Hepatic stellate cell (primary cell): ENCODE measurements around the gene SEPTIN8.

Experiments
- DNase-seq: peaks from one replicate; pipeline ENCODE4 v3.0.0; 2011; ENCODE audit warnings: low spot score

SEPTIN8 gene

GRCh38 chr5:132782101-132782500, 5.1 kb upstream of the SEPTIN8 start:
- peak; percentile 58 for DNase-seq

GRCh38 chr5:132781029-132781428, 4.0 kb upstream of the SEPTIN8 start:
- DNase-seq: no peak

- DNase-seq: no peak
Observed at GRCh38 chr5:132780577-132780976, 3.5 kb upstream of the SEPTIN8 start.

DNA sequence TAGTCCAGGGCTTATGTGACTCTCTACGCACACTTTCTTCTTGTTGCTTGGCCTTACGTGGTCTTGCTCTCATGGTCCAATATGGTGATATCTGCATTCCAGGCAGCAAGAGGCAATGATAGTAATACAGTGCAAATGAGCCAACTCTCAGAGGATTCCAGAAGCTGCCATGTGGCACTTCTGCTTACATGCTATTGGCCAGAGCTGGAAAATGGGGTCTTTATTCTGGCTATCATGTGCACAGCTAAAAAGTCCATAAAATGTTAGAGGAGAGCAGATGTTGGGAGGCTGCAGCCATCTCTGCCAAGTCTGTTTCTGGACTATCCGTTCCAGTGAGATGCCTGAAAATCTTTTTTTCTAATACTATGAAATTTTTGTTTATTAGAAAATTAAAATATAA, 2.9 kb upstream of the SEPTIN8 start:
- no peak for DNase-seq

DNA sequence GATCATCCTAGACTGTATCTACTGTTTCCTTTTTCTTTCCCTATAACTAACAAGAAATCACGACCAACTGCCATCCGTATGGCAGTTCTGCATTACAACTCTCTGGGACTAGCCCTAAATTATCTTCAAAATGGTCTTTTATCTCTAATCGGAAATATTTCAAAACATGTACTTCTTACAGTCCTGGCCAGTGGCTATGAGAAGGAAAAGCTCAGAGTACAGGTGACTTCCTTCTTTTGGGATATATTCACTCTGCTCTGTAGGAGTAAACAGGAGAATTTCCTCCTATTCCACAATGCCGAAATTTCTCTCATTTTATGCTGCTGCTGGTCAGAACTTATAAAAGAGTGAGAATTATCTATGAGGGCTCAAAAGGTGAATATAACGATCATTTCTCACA, 1.8 kb upstream of the SEPTIN8 start:
- no peak for DNase-seq

DNA sequence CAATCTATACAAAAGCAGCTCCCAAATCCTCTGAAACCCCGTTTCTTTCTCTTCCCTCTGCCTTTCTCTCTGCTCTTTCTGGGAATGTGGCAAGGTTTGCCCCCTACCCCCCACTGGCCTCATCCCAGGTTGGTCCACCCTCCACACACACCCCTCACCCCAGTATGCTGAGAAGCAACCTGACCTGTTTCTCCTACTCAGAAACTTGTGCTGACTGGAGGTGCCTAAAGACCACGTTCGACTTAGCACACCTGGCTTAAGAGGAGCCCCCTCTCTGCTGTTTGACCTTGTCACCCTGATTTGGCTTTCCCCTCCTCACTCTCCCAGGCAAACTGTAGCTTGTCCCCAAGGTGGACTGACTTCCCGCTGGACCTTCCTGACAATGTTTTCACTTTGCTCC, 1.1 kb upstream of the SEPTIN8 start:
- no peak for DNase-seq

GRCh38 chr5:132776938-132777208, 166 bp downstream of the SEPTIN8 start:
- DNase-seq: no peak

DNA sequence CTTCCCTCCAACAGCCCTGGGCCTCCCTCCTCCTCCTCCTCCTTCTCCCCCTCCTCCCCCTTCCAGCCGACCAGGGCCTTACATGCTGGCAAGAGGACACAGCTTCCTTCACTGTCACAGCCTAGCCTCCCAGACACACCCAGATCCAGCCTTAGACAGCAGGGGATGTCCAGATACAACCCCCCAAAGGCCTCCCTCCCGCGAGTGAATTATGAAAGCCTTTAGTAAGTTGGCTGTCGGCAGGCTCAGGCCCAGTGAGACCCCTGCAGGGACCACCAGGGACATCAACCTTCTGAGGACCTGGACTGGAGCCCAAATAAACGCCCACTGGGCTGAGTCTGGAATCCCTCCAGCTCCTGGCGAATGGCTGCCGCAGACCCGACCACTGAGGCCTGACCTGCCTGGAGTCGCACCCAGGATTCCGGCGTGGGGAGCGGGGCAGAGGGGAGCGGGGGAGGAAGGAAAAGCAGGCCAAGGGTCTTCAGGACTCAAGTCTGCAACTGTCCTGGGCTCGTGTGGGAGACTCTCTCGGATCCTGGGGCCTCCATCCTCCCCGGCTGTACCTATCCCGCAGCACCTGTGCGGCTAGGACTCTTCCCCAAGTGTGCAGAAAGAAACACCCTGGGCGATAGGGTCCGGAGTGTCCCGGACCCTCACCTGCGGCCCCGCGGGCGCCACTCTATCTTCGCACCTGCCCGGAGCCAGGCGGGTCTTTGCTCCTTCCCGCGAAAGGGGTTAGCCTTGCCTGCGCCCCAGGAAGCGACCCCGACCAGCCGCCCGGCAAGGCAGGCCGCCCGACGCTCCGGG, 705 bp downstream of the SEPTIN8 start:
- peak; percentile 66 for DNase-seq

GRCh38 chr5:132775476-132775961, 1.5 kb downstream of the SEPTIN8 start:
- DNase-seq: no peak

- DNase-seq: no peak
Observed at GRCh38 chr5:132774896-132775295, 2.1 kb downstream of the SEPTIN8 start.

DNA sequence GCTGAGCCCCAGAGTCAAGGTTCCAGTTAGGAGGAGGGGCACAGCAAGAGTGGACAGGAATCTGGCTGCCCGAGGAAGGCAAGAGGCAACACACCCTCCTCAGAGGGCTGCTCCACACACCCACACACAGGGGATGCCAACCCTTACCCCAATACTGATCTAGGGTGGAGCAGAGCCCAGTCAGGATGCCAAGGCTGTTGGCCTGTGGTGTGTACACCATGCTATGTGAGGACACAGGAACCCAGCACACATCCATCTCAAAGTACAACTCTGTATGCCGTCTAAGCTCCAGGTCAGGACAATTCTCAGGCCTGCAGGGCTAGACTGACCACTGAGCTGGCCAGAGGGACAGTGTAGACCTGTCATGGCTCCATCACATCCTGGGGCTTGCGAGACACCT, 2.6 kb downstream of the SEPTIN8 start:
- no peak for DNase-seq

- no peak for DNase-seq
Observed at GRCh38 chr5:132773601-132774355, 3.3 kb downstream of the SEPTIN8 start.

DNA sequence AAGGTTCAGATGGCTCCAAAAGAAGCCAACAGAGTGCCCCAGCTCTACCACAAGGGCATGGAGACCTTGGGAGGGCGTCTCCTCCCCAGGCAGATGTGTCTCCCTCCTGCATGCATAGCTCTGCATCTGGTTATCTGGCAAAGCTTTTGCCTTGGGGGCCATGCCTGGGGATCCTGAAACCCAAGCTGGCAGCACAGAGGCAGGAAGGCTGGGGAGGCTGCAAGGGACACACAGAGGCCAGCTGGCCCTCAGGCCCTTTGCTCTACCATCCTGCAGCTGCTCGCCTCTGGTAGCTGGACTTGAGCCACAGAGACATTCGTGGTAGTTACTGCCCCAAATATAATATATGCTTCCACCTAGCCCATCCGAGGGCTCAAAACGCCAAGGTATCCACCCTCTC, 3.9 kb downstream of the SEPTIN8 start:
- DNase-seq: no peak

DNA sequence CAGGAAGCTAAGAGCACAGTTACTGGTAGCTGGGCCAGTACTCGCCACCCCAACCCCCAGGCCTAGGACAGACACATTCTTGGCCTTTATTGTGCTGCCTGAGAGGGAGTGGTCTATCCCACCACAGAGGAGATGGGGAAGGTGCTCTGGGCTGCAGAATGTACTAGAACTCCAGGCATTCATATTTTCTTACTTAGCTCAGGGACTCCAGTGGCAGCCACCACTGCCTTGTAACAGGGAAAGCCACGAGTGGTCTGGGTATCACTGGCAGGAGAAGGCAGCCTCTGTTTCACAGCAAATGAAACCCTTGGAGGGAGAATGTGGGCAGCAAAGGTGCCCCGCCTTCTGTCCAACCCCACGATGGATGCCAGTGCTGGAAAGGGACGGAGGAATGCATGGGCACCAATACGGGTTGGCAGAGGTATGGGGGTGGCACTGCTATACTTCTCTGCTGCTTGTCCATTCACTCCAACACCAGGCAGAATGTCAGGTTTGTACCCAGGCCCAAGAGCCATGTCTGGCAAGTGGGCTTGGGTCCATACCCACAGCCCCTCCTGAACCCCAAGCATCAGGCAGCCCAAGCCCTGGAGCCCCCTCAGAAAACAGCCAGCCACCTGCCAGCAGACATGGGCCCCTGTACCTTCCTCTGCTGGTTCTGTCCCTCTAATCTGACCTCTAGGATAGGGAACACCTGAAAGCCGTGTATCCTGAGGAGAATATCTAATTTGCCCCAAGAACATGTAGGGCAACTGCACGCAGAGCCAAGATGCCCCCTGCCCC, 4.6 kb downstream of the SEPTIN8 start:
- no peak for DNase-seq

- DNase-seq: peak; percentile 93
Observed at GRCh38 chr5:132771503-132771998, 5.5 kb downstream of the SEPTIN8 start.

GRCh38 chr5:132770476-132771159, 6.4 kb downstream of the SEPTIN8 start:
- no peak for DNase-seq

GRCh38 chr5:132768485-132768868, 8.6 kb downstream of the SEPTIN8 start:
- DNase-seq: no peak

GRCh38 chr5:132767150-132767549, 9.9 kb downstream of the SEPTIN8 start:
- DNase-seq: no peak

- no peak for DNase-seq
Observed at GRCh38 chr5:132766806-132767055, 10.3 kb downstream of the SEPTIN8 start.

GRCh38 chr5:132766020-132766805, 10.8 kb downstream of the SEPTIN8 start:
- DNase-seq: no peak

DNA sequence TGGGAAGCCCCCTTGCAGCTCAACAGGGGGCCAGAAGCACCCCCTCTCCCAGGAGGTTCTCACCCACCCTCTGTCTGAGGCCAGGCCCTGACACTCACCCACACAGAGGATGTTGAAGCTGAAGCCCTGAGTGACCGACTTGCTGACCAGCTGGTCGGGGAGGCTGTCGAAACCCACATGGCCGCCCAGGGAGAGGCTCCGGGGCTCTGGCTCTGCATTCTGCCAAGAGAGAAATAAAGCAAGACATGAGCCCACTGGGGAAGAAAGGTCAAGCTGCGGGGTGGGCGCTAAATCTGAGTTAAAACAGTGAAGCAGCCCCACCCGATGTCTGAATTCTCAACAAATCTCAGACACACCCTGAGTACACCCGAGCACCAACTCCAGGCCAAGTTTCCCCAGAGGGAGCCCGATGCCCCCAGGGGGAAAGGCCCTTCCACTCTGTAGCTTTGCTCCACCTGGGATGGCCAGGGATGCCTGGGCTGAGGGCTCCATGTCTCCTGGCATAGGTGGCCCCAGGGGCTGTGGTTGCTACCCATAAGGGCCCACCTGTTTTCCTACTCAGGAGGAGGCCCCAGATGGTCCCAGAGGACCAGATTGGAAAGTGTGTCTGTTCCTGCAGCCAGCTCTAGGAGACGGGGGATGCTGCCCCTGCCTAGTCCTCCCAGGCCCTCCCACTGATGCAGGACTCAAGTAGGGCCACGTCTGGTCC, 11.6 kb downstream of the SEPTIN8 start:
- no peak for DNase-seq
